Trophoblast cell (in vitro differentiated cells and primary cell): ENCODE results near the gene RCAN2.

Experiments
- DNase-seq, 2 donors: peaks; one replicate each; pipeline ENCODE4 v3.0.0-alpha.2; 2016
- H2AFZ ChIP-seq: 2 replicates; pipeline ENCODE4 v1.6.1; 2013; ENCODE audit warnings: low read length, moderate library complexity, mild to moderate bottlenecking; ENCODE audit not compliant: insufficient read depth, poor library complexity
- H2AK5ac ChIP-seq: 2 replicates; pipeline ENCODE4 v1.6.1; 2013; ENCODE audit warnings: mild to moderate bottlenecking, low read length
- H2BK120ac ChIP-seq: 2 replicates; pipeline ENCODE4 v1.6.1; 2013; ENCODE audit warnings: low read length, mild to moderate bottlenecking, moderate library complexity; ENCODE audit not compliant: insufficient read depth, poor library complexity
- H2BK12ac ChIP-seq: 2 replicates; pipeline ENCODE4 v1.6.1; 2013; ENCODE audit warnings: mild to moderate bottlenecking, low read length, moderate library complexity
- H2BK5ac ChIP-seq: 2 replicates; pipeline ENCODE4 v1.6.1; 2013; ENCODE audit warnings: low read length, low read depth, moderate library complexity, mild to moderate bottlenecking; ENCODE audit not compliant: poor library complexity
- H3K14ac ChIP-seq: 2 replicates; pipeline ENCODE4 v1.6.1; 2013; ENCODE audit warnings: mild to moderate bottlenecking, low read length
- H3K18ac ChIP-seq: 2 replicates; pipeline ENCODE4 v1.6.1; 2013; ENCODE audit warnings: mild to moderate bottlenecking, low read length
- H3K23ac ChIP-seq: 2 replicates; pipeline ENCODE4 v1.6.1; 2013; ENCODE audit warnings: low read length
- H3K27ac ChIP-seq: 2 replicates; pipeline ENCODE4 v1.5.1; 2013; ENCODE audit warnings: low read depth, mild to moderate bottlenecking, inconsistent platforms, low read length, moderate library complexity
- H3K27me3 ChIP-seq: 2 replicates; pipeline ENCODE4 v1.6.1; 2013; ENCODE audit warnings: inconsistent platforms, mild to moderate bottlenecking, low read length, moderate library complexity; ENCODE audit not compliant: insufficient read depth
- H3K36me3 ChIP-seq, 2 experiments: 1 replicate in 1 of 2; 2 replicates in 1 of 2; pipeline ENCODE4 v1.6.1; 2013; ENCODE audit warnings: low read length in 2 of 2, mild to moderate bottlenecking in 2 of 2, moderate library complexity in 1 of 2; ENCODE audit not compliant: insufficient read depth in 2 of 2, control insufficient read depth in 1 of 2
- H3K4ac ChIP-seq: 2 replicates; pipeline ENCODE4 v1.6.1; 2013; ENCODE audit warnings: low read depth, mild to moderate bottlenecking, low read length, moderate library complexity
- H3K4me1 ChIP-seq, 2 experiments: 1 replicate in 1 of 2; 2 replicates in 1 of 2; pipeline ENCODE4 v1.6.1; 2013; ENCODE audit warnings: low read length in 2 of 2, mild to moderate bottlenecking in 2 of 2, moderate library complexity in 1 of 2; ENCODE audit not compliant: insufficient read depth in 2 of 2, control insufficient read depth in 1 of 2
- H3K4me2 ChIP-seq: 2 replicates; pipeline ENCODE4 v1.6.1; 2013; ENCODE audit warnings: inconsistent platforms, mild to moderate bottlenecking, low read length, moderate library complexity
- H3K4me3 ChIP-seq: 2 replicates; pipeline ENCODE4 v1.5.1; 2013; ENCODE audit warnings: mild to moderate bottlenecking, low read depth, low read length, inconsistent platforms
- H3K79me1 ChIP-seq: one replicate; pipeline ENCODE4 v1.6.1; 2013; ENCODE audit warnings: low read length
- H3K79me2 ChIP-seq: 2 replicates; pipeline ENCODE4 v1.6.1; 2013; ENCODE audit warnings: low read length, mild to moderate bottlenecking; ENCODE audit not compliant: control insufficient read depth, insufficient read depth, poor library complexity
- H3K9ac ChIP-seq: 2 replicates; pipeline ENCODE4 v1.6.1; 2013; ENCODE audit warnings: mild to moderate bottlenecking, low read length
- H3K9me3 ChIP-seq: 2 replicates; pipeline ENCODE4 v1.6.1; 2013; ENCODE audit warnings: low read depth, mild to moderate bottlenecking, control low read depth, inconsistent platforms, low read length; ENCODE audit not compliant: insufficient read depth
- H4K12ac ChIP-seq: 2 replicates; pipeline ENCODE4 v1.6.1; 2013; ENCODE audit warnings: low read depth, mild to moderate bottlenecking, low read length, moderate library complexity
- H4K8ac ChIP-seq: 2 replicates; pipeline ENCODE4 v1.6.1; 2013; ENCODE audit warnings: low read depth, mild to moderate bottlenecking, low read length, moderate library complexity
- H4K91ac ChIP-seq: one replicate; pipeline ENCODE4 v1.6.1; 2013; ENCODE audit warnings: low read depth, mild to moderate bottlenecking, low read length, moderate library complexity
- WGBS: extraction: QIAGEN DNeasy Blood & Tissue Kit; methylation state at CpG from one replicate; pipeline ENCODE4 v1.1.7; 2013; ENCODE audit warnings: missing lambda C conversion rate; ENCODE audit not compliant: insufficient read length, insufficient coverage; ENCODE audit errors: extremely low coverage; 5-methylcytosine and 5-hydroxymethylcytosine counted together

Gene RCAN2

GRCh38 chr6:46528961-46529750 lies 37.9 kb upstream of the RCAN2 start:
- Histone ChIP-seq H4K12ac (no peak overlapping the region), H2AFZ (no peak overlapping the region), H2AK5ac (no peak overlapping the region), H3K79me1 (no peaks in the 10 kb centered on the region), H3K23ac (no peak overlapping the region), H3K36me3 (no peaks in the 10 kb centered on the region), H2BK12ac (no peak overlapping the region), H3K4me1 (no peaks in the 10 kb centered on the region), H3K9me3 (no peaks in the 10 kb centered on the region), H2BK5ac (no peak overlapping the region), H3K18ac (no peak overlapping the region), H4K8ac (no peak overlapping the region), H4K91ac (no peak overlapping the region), H3K4ac (no peak overlapping the region), H3K4me2 (no peak overlapping the region), H3K4me3 (no peak overlapping the region), H3K14ac (no peak overlapping the region), H2BK120ac (no peak overlapping the region), H3K27me3 (no peaks in the 10 kb centered on the region), H3K79me2 (no peaks in the 10 kb centered on the region), H3K27ac (no peak overlapping the region), H3K9ac (no peak overlapping the region)
- no CpG with 5 or more reads among the region's 3 CpGs for WGBS
- peak; percentile 80 to 91 for DNase-seq

- Histone ChIP-seq H3K14ac (no peak overlapping the region), H2AK5ac (no peak overlapping the region), H3K4me3 (no peak overlapping the region), H3K79me1 (no peaks in the 10 kb centered on the region), H3K9ac (no peak overlapping the region), H3K36me3 (no peaks in the 10 kb centered on the region), H2BK5ac (no peak overlapping the region), H3K79me2 (no peaks in the 10 kb centered on the region), H3K4me2 (no peak overlapping the region), H3K18ac (no peak overlapping the region), H4K91ac (no peak overlapping the region), H4K8ac (no peak overlapping the region), H3K27me3 (no peaks in the 10 kb centered on the region), H3K4me1 (no peaks in the 10 kb centered on the region), H4K12ac (no peak overlapping the region), H3K4ac (no peak overlapping the region), H3K27ac (no peak overlapping the region), H2BK120ac (no peak overlapping the region), H2BK12ac (no peak overlapping the region), H2AFZ (no peak overlapping the region), H3K23ac (no peak overlapping the region), H3K9me3 (no peaks in the 10 kb centered on the region)
- DNase-seq = no peak
- no CpG with 5 or more reads among the region's 2 CpGs for WGBS
Observed at GRCh38 chr6:46526607-46527006, 35.4 kb upstream of the RCAN2 start.

GRCh38 chr6:46525583-46525982 lies 34.3 kb upstream of the RCAN2 start:
- Histone ChIP-seq H3K9me3 (no peaks in the 10 kb centered on the region), H2BK5ac (no peak overlapping the region), H2AK5ac (no peak overlapping the region), H3K4me1 (no peaks in the 10 kb centered on the region), H4K91ac (no peak overlapping the region), H2AFZ (no peak overlapping the region), H4K8ac (no peak overlapping the region), H3K9ac (no peak overlapping the region), H3K36me3 (no peaks in the 10 kb centered on the region), H3K14ac (no peak overlapping the region), H3K79me2 (no peaks in the 10 kb centered on the region), H3K18ac (no peak overlapping the region), H3K79me1 (no peaks in the 10 kb centered on the region), H3K27ac (no peak overlapping the region), H2BK120ac (no peak overlapping the region), H4K12ac (no peak overlapping the region), H3K4ac (no peak overlapping the region), H3K27me3 (no peaks in the 10 kb centered on the region), H3K4me3 (no peak overlapping the region), H3K4me2 (no peak overlapping the region), H2BK12ac (no peak overlapping the region), H3K23ac (no peak overlapping the region)
- no peak for DNase-seq

- no peak overlapping the region for H2AFZ ChIP-seq
- no peak overlapping the region for H2BK12ac ChIP-seq
- H2AK5ac ChIP-seq = no peak overlapping the region
- H4K12ac ChIP-seq = no peak overlapping the region
- no peak overlapping the region for H3K14ac ChIP-seq
- H3K27me3 ChIP-seq = no peaks in the 10 kb centered on the region
- H3K79me1 ChIP-seq = no peaks in the 10 kb centered on the region
- no peak overlapping the region for H3K4me3 ChIP-seq
- H3K4ac ChIP-seq = no peak overlapping the region
- H3K18ac ChIP-seq = no peak overlapping the region
- H2BK5ac ChIP-seq = no peak overlapping the region
- H3K9ac ChIP-seq = no peak overlapping the region
- H3K4me1 ChIP-seq = no peaks in the 10 kb centered on the region
- no peaks in the 10 kb centered on the region for H3K9me3 ChIP-seq
- no peak for DNase-seq
- no peak overlapping the region for H3K4me2 ChIP-seq
- no peak overlapping the region for H4K8ac ChIP-seq
- H3K79me2 ChIP-seq = no peaks in the 10 kb centered on the region
- H3K27ac ChIP-seq = no peak overlapping the region
- no peaks in the 10 kb centered on the region for H3K36me3 ChIP-seq
- H2BK120ac ChIP-seq = no peak overlapping the region
- no peak overlapping the region for H4K91ac ChIP-seq
- no peak overlapping the region for H3K23ac ChIP-seq
Observed at GRCh38 chr6:46521464-46521971, 30.3 kb upstream of the RCAN2 start.
